ENCODE measurements around the gene TGFA.

GRCh38 chr2:70501215-70501614 is 52.4 kb downstream of the TGFA start:
- TF ChIP-seq POLR2A (IDR thresholded peaks at IDR 0.05) (no peak), CTCF (IDR thresholded peaks at IDR 0.05) (no peak), EP300 (IDR thresholded peaks at IDR 0.05) (no peak), POLR2AphosphoS5 (IDR thresholded peaks at IDR 0.05) (no peak)
